Kidney tubule cell (primary cell): Measurements from ENCODE around the gene EYS.
A peak's percentile ranks its signal among the peaks of the same experiment; 100 is the strongest.
"Not testable (repeated sequence)": the region's sequence is repeated elsewhere in the genome, so short reads cannot be mapped to it uniquely, and the experiment has no call there.

Experiments used
- DNase-seq: peaks from one replicate; pipeline ENCODE4 v3.0.0-alpha.2; 2018; ENCODE audit warnings: low spot score

The EYS gene

DNA sequence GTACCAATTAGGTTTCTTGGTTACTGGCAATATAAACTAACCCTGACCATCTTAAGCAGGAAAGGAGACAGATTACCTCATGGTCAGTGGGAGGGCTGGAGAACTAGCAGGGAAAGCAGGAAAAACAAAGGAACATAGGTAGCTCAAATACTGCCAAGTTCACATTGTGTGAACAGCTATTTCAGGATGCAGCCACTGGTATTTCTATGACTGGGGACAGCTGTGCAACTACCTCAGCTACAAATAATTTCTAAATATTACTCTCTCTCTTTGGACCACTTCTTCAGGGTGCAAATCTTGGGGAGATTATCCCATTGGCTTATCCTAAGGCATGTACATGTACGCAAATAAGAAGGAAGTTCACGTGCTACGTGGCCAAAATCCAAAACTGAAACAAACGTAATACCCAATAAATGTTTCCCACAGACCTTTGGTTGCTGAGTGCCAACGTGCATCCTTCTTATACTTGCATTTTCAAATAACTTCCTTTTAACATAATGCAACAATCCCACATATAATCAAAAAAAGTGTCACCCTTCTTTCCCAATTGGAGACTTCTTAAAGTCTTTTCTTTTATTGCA, 1890.5 kb downstream of the EYS start:
- no peak for DNase-seq

DNA sequence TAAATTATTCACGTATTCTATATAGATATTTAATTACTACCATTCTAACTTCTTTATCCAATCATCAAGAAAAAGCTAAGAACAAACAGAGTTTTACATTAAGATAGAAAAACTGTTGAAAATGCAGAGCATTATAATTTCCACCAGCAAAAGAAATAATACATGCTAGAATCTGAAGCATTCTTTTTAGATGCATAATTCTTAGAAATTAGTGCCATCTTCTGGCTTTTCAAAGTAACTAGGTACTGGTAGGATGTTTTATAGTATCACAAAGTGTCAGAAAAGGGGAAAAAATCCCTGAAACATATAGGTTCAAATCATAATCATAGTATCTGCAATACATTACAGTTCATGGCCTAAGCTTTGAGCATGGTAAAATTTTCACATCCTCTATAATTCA, 1892.6 kb downstream of the EYS start:
- DNase-seq: no peak

DNA sequence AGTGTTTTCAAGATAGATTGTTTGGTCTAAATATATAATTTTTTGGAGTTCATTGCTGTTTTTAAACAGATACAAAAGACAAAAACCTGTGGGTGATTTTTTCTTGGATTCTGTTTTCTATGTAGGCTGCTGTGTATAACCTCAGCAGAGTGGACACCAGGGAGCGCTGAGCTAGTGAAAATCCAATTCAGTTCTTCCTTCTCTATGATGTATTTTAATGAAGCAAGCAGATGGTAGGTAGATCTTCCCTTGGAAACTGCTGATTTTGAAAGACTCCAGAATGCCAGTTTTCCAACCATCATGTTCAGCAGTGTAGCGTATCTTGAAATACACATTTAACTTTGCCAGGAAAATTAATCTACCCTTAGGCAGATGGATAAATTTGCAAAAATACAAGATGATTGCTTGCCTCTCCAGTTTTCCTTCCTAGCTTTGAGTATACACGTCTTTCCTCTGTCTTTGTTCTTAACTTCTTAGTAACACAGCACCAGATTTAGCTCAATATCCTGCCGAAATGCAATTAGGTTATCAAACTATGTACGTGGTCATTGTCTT, 1893.4 kb downstream of the EYS start:
- DNase-seq: no peak

DNA sequence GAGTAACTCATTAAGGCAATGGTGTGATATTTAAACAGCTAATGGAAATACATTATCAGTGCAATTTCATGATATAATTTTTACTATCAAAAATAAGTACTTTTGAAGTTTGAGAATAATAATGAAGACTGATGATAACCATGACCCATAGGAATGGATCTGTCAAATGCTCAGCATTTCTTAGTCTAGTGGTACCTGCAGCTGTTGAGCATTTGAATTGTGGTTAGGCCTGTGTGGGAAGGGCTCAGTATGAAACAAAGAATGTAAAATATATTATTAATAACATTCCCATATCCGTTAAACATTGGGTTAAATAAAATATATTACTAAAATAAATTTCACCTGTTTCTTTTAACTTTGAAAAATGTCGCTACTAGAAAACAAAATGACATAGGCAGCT, 1898.5 kb downstream of the EYS start:
- no peak for DNase-seq

DNA sequence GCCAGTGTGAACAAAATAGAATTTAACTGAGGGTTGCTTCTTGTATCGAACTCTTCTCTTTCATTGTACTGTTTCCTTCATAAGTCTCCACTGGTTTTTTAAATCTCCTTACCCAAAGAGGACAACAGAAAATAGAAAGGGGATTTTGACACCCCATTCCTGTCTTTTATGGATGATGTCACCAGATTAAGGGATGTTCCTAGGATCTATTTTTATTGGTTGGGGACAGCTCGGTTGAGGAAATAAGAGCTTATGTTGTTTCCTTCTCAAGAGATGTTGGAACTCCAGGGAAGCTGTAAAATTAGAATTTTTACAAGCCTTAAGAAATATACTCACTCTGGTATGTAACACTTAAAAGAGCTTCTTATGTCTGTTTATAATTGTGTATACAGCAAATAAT, 1900.0 kb downstream of the EYS start:
- DNase-seq: peak; percentile 38

DNA sequence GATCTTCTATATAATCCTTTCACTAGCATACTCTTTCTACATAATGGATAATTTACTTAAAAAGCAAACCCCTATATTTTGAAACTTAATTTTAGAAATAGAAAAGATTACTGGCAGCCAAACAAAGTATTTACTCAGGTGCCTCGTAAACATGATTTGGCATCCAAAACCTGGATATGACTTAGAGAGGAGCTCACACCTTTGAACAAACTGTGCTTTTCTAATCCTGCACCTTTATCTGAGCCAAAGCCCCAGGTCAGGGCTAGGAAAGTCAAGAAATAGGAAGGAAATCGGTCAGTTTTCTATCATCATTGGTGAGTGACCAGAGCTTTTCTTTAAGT, 1900.5 kb downstream of the EYS start:
- no peak for DNase-seq

DNA sequence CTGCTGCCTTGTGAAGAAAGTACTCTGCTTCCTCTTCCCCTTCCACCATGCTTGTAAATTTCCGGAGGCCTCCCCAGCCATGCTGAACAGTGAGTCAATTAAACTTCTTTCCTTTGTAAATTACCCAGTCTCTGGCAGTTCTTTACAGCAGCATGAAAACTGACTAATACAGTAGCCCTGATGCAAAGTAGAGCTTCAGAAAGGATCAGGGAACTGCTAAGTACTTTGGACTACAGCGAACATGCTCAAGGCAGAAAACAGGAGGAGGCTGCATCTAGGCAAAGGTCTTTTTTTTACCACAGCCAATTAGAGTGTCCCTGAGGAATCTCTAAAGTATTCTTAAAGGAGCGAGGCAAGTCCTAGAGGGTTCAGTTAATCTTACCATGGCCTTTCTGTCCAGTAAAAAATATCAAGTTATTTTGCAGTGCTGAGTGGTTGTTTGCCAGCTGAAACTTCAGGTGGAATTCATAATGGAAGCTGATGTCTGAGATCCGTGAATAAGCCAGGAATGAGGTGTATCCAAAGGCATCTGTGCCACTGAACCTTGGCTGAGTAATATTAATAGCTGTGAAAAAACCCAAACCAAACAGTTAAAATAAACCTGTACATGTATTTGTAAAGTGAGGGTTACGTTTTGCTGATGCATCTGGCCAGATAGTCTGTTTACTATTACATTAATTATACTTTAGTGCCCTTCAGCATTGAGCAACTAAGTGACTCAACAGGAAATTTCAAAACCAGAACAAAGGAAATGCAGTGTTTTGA, 1901.0 kb downstream of the EYS start:
- peak; percentile 96 for DNase-seq

DNA sequence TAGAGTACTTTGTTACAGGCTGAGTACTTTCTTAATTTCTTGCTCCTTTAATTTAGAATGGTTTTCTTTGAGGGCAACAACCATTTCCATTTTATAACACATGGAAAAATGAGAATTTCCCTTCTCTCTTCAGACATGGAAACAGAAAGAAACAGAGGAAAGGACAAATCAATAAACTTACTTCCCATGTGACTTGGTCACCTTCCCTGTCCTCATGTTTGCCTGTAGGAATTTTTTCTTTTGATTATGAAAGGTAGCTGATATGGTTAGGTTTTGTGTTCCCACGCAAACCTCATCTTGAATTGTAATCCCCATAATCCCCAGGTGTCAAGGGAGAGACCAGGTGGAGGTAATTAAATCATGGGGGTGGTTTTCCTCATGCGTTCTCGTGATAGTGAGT, 1901.7 kb downstream of the EYS start:
- no peak for DNase-seq

DNA sequence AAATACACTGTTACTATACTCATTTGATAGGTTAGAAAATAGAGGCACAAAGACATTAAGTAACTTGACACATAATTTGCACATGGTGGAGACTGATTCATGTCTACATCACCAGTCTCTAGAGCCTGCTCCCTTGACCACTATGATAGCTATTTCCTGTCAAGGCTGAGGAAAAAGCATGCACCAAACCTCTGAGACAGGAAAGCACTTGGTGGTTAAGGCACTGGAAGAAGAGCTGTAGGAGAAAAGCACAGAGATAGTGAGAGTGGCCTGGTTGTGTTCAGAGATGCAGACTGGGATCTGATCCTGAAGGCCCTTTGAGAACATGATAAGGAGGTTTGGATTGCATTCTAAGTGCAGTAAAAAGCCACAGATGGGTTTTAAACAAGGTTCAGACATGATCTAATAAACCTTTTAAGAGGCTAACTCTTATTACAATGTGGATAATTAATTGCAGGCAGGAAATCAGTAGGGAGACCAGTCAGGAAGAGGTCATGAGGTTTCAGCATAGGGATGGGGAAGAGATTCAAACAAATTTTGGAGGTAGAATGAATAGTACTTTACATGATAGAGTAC, 1902.6 kb downstream of the EYS start:
- peak; percentile 95 for DNase-seq

DNA sequence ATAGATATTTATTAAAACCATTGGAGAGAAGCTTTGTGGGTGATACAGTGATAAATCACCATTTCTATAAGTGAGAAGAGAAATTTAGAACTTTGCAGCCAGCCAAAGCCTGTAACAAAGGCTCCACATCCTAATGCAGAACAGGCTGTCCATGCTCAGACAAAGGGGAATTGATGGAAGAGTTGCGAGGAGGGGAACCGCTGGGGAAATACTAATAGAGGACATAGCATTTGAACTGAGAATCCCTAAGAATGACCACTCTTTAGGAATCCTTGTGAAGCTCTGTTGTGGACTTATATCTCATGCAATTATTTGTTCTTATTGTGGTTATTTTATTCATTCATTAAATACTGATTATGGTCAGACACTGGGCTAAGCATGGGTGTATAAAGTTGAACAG, 1903.7 kb downstream of the EYS start:
- no peak for DNase-seq

DNA sequence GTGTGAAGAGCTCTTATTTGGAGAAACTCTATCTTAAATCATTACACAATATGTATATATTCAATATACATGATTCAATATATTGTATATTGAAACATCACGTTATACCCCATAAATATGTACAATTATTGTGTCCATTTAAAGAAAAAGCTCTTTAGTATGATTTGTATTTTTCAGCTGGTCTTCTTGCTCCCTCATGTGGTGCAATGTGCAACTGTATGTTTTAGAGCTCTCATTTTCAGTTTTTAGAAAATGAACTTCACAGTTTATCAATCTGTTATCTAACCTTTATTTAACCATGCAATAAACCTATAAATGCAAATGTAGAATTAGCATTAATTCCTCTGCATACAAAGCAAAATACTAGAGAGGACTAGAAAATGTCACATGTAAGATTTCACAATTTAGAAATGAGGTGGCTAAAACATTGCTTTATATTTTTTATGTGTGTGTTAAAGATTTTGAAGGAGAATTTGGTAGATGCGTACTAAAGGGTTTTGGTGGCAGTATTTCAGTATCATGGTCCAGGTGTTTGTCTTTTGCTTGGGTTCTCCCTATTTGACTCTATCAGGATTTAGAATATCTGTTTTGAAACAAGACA, 1904.3 kb downstream of the EYS start:
- peak; percentile 29 for DNase-seq

DNA sequence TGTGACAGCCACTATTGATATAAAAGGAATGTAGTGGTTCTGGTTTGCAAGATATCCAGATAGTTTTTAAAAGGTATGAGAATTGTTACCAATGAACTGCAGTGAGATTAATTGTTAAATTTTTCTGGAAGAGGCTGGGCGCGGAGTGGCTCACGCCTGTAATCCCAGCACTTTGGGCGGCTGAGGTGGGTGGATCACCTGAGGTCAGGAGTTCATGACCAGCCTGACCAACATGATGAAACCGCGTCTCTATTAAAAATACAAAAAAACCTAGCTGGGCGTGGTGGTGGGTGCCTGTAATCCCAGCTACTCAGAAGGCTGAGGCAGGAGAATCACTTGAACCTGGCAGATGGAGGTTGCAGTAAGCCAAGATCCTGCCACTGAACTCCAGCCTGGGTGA, 1906.6 kb downstream of the EYS start:
- not testable (repeated sequence) for DNase-seq

DNA sequence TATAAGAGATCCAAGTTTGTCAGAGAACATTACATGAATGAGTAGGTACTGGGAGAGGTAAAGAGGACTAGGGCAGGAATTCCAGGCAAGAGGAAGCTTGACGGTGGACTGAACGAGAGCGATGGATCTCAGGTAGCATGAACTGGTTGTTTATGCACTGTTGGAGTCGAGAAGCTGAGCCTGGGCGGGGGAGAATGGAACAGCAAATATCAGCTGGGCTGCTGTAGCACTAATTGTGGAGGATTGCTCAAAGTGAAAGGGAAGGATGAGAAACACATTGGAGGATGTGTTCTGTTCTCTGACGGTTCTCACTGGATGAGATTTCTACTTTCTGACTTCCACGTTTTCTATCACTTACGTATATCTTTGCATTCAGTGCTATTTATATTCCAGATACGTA, 1907.2 kb downstream of the EYS start:
- no peak for DNase-seq

DNA sequence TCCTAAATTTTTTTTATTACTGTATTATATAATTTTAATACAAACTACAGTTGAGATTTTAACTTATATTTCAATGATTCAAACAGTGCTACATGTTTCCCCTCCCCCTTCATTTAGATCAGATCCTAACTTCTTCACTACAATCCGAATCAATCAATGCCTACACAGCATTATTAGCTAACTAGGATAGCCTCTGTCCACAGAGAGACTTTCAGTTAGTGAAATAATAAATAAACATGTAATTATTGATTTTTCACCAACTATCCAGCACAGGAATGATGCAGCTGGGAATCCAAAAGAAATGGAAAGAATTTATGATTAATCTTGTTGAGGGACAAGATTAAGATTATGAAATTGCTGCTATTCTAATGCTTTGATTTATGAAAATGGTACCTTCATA, 1907.7 kb downstream of the EYS start:
- no peak for DNase-seq

DNA sequence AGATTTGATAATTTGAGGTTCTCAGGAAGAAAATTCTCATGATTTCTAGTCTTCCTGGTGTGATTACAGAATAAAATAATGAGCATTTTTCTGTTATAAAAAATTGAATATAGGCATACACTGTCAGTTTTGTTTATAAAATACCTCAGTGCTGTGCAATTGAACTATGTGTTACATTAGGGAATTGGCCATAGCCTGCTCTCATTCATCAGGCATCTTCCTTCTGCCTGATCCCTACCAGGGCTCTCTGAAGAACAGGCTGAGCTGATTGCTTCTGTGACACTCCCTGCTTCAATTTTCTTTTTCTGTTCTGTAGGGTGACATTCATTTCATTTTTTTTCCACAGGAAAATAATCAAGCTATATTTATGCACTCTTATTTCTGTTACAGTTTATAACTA, 1908.6 kb downstream of the EYS start:
- DNase-seq: no peak

DNA sequence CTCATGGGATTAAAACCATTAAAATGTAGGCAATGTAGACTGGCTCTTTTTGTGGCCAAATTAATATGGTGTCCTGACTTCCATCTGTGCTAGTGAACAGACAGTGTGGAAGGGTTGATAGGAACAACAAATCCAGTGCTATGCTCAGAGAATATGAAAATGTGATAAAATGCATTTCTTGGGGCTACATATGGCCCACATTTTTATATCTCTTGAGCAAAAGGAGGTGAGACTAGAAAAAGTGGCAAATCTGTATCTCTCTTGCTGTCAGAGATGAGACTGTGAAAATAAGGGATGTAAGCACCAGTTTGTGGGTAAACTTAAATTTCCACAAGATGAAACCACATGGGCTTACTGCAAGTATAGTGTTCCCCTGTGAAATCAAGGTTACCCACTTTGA, 1909.3 kb downstream of the EYS start:
- DNase-seq: no peak

DNA sequence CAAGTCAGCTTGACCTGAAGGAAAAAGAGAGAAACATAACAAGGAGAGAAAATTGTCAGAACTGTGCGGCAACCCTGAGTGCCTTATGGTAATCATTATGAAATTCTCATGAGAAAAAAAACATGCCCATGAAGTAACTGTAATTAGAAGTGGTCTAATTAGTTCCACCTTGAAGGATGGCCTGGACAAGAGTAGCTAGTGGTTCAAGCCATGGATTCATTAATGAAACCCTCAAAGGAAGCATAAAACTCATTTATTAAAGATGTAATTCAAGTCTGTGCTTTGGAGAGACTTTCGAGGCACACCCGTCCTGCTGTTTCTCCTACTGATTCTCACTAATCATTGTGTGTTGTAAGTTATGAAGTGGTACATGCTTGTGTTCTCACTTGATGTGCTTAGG, 1911.2 kb downstream of the EYS start:
- DNase-seq: no peak

DNA sequence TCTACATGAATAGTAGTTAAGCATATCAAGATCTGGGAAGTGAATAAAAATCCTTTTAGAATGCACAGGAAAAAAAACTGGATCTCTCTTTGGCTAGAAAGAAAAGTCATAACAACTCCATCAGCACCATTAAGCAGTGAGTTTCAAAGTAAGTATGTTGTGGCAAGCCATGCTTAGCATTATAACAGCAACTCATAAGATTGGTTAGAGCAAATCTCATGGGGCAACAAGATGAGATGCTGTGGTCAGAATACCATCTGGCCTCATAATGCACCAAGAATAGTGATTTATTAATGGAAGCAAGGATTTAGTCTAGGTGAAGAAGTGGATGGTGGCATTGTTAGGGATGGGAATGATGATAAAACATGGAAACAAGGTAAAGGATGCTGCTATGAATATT, 1912.0 kb downstream of the EYS start:
- no peak for DNase-seq

DNA sequence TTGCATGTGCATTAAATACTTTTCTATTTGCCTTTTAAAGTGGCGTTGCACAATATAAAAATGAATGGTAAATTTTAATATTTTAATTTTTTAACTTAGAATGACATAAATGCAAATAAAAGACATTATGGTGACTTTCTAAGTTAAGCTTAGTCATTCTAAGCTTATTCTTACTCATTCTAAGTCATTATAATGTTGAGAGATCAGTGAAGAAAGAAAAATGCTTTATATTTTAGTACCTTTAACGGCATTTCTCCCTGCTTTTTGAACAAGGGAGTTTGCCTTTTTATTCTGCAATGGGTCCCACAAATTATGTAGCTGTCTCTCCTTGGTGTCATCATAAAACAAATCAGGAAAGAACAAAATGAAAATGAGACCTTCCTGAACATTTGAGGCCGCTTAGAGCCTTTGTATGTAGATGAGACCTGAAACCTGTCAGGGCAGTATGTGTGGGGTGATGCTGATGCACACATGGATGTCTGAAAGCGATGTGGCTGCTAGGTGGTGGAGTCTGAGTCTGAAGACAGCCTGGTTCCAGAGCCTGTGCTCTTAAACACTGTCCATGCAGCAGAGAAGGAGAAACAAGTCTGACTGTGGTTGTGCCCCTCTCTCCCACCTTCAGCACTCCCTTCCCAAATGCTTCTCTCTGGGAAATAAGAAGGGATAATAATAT, 1913.4 kb downstream of the EYS start:
- no peak for DNase-seq

DNA sequence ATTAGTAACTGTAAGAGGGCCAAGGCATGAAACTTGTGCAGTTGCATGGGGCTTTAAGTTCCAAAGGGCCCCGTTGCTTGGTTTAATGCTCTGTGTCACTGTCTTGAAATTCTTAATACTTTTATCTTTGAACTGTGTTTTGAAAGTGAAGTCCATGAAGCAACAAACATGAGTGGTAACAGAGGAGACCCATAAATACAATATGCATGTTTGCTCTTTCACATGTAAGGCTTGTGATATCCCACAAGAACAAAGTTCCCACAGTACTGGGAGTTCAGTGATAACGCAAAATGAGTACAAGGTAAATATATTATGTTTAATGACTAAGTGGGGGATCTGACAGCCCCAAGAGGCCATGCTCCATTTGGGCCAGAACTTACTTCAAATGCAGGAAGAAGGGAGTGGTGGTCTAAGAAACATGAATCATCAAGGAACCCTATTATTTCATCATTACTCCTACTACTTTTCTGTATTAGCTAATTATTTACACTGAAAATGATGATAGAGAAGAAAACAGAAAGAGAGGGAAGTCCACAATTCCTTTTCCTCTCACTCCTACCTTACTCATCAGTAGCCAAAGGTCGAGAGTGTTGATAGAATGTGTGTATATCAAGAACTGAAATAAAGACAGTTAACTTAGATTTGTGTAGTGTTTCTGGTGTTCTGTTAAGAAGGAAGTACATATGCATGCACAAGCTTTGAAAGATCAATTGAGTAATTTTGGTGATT, 1914.1 kb downstream of the EYS start:
- peak; percentile 17 for DNase-seq

DNA sequence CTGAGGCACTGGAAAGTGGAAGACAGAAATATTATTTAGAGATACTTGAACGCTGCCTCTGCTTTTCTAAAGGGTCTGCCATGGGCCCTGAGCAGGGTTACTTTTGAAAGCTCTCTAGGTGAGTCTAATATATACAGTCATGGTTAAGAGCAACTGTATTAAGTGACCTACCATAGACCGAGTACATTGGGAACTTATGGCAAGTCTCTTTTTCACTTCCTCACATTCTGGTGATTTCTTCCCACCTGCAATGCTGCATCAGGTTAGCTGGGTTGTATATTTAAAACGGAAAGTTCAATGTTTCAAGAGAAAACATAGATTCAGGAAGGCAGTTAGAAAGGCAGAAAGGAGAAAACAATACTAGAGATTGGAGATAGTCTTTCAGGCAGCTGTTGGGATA, 1916.7 kb downstream of the EYS start:
- DNase-seq: no peak

DNA sequence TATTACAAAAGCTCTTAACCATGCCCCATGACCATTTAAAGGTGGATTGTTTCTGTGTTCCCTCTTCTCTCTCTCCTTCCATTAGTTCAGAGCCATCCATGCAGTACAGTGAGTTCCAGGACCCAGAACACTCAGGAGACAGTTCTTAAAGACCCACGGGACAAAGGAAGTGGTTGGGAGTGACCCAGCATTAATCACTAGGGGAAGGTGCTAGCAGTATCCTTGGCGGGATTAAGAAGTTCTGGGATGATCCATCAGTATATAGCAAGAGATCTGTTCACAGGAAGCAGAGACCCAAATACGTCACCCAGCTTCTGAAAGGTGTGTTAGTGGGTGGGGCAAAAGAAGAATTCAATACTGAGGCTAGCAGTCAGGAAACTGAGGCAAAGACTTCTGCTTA, 1917.3 kb downstream of the EYS start:
- DNase-seq: peak; percentile 11
